GM19467 (cell line): ENCODE data around the gene NUP93.
"Not testable (repeated sequence)": the region's sequence is repeated elsewhere in the genome, so short reads cannot be mapped to it uniquely, and the experiment has no call there.

Source experiments
- ATAC-seq: cut with Tn5 transposase; IDR thresholded peaks from one replicate; pipeline ENCODE4 v1.9.1; 2021; ENCODE audit warnings: mild to moderate bottlenecking, moderate library complexity; ENCODE audit not compliant: unreplicated experiment

Gene NUP93

DNA sequence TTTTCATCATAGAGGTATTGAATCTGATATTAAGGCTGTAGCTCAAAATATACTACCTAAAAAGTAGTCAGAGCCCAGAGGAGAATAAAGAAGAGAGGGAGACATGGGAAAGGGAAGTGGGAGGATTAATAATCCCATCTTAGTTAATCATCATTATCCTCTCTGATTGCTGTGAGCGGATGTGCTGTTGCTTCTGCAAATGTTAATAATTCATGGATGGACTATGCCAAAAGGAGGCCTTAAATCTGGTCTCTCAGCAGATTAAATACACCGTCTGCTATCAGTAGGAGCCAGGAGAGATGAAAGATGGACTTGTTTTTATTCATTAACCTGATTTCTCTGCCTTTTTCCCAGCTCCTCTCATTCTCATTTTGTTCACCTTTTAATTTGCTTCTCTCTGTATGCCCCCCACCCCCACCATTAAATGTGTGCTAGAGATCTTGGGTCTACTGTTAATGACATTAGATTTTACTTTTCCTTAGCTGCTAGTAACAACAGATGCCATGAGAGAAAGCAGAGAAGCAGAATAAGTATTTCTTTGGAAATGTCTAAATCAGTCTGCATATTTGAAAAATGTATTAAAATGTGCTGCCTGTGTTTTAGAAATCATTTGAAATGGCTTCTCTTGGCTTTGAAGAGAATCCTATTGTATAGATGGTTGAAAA, 44.2 kb downstream of the NUP93 start:
- ATAC-seq, result no peak

DNA sequence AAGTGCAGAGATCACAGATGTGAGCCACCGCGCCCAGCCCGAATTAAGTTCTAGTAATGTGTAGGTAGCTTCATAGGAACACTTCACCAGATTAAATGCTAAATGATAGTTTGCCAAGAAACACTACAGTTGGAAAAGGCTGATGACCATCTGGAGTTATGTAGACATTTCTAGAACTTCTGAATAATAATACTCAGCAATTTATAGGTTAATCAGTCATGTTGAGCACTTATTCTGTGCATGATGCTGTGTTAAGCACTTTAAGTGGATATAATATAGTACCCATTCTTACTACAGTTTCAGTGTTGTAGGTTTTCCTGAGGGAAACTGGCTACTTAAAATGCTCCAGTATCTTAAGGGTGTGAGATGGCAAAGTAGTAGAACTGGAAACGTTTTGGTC, 45.2 kb downstream of the NUP93 start:
- no peak for ATAC-seq

DNA sequence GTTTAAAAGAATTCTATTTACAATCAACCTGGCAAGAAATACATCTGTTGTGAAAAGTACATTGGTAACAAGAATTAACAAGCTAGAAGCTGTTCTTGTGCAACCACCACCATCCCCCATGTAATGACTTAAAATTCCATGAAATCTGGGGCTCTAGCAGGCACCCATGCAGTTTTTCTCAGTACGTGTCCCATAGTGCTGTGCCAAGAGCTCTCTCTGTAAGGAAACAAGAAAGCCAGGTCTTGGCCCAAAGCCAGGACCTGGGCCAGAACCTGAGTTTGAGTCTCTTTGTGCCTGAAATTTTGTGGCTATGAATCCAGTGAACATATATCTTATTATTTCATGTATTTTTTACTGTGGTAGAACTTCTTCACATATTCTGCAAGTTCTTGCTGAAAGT, 46.6 kb downstream of the NUP93 start:
- no peak for ATAC-seq

DNA sequence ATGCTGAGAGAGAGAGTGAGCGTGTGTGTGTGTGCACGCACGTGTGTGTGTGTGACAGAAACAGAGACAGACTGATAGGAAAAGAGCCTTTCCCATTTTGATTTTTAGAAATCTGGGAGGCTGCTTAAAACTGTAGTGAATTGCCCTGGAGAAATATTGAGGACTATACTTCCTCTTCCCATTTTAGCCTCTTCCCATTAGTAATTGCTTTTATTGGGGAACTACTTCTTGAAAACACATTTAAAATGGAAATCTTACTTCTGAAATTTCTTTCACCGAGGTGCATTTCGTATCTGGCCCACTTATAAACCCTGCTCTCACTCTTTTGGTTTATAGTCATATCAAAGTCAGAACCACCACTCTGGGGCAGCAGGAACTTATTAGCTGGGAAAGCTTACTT, 47.1 kb downstream of the NUP93 start:
- no peak for ATAC-seq

DNA sequence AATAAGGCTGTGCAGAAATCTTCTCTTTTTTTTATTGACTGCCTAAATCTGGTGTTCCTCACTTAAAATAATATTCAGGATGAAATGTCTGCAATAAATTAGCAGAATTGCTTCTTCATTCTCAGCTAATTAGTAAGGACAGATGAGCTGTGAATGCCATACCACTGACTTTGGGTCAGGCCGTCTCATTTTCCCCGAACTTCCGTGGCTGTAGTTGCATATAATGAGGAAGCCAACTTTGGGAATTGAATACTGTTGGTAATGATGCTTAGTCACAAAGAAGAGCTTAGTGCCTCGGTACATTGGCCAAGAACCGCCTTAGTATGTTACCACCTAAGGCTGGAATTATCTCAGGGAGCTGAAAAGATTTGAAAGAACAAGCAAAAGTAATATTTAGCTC, 47.6 kb downstream of the NUP93 start:
- ATAC-seq, result no peak

DNA sequence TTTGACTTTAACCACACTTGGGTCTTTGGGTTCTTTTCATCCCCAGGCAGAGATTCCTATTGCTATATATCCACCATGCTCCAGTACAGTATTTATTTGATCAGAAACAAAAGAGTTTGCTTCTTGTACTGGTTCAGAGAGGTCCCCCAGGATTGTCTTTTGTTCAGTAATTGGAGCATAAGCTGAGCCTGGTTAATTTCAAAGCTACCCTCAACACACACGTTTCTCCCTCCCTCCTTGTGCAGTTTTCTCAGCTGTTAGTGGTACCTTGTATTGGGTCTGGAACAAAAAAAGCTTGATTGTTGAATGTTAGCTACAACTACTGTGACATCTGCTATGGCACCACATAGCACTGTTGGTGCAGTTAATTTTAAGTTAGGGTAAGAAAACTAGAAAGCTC, 50.0 kb downstream of the NUP93 start:
- no peak for ATAC-seq

DNA sequence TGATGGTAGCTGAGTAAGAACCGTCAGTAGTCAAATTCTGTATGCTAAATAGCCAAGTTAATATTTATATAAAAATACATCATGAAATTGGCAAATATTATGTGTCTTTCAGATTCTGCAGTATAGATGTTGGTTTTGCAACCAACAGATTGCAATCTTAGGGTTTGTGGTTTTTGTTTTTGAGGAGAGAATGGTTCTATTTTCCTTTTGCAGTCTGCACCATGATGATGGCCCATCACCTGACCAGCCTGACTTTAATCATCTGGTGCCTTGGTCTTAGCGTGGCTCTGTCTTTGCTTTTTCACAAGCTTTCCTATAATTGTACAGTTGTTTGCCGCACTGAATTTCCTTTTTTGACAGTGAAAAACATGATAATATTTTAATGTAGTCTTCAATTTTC, 50.7 kb downstream of the NUP93 start:
- no peak for ATAC-seq

DNA sequence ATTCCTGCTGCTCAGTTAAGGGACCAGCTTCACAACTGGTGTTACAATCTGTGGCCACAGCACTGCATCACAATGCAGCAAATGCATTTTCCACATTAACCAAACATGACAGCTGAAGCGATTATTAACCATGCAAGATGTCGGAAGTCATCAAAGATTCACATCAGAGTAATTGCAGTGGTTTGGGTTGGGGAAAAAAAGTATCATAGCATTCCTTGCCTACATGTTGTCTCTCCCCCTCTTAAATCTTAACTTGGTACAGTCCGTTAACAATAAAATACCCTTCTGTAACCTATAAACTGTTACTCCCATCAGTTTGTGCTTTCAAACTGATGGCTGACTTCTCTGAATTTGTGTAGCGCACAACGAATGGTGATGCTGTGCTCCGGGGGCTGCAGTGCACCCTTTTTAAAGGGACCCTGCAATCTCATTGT, 51.6 kb downstream of the NUP93 start:
- ATAC-seq, result no peak

DNA sequence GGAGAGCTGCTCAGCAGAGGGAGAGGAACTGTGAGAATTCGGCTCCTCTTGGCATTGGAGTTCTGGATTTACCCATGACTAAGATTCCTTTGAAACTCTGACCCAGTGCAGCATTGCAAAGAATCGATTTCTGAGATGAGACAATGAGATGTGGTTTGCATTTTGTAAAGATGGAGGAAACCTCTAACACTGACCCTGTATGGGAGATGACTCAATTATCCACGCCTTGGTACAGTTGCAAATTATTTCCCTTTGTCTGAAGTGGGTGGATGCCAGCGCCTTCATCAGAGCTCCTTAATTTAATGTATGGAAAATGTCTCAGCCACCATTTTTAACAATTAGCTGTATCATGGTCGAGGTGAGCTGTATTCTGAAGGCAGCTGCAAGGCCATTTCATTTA, 53.4 kb downstream of the NUP93 start:
- ATAC-seq, result no peak

DNA sequence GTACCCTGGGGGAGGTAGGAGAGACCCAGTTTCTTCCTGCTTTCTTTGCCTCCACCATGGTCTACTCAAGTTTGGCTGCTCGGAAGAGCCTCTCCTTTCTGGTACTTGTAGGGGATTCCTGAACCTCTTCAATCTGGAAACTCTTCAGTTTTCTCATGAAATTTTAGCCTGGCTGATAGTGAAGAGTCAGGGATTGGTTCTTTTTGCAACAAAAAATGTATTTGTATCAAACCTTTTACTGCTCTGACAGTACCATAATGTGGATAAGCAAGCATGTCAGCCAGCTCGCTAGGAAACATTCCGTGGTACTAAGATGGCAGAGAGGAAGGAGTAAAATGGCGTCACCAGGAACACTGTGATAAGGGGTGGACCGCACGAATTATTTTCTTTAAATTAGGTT, 55.4 kb downstream of the NUP93 start:
- ATAC-seq, result no peak

DNA sequence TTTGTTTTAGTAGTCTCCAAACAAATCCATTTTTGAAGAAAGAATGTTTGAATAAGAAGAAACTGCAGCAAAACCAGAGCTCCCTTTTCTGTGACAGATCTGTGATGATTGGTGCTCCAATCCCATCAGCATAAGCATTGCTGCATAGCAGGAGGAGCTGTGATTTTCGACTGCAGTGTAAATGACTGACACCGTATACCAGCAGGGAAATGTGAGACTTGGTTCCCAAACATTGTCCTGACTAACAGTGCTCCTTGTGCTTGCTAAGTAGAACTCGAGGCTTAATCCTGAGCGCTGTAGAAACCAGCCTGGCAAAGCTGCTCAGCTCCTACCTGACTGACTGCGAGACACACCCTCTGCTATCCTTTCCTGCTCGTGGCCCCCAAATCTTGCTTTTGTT, 57.2 kb downstream of the NUP93 start:
- ATAC-seq, result no peak

DNA sequence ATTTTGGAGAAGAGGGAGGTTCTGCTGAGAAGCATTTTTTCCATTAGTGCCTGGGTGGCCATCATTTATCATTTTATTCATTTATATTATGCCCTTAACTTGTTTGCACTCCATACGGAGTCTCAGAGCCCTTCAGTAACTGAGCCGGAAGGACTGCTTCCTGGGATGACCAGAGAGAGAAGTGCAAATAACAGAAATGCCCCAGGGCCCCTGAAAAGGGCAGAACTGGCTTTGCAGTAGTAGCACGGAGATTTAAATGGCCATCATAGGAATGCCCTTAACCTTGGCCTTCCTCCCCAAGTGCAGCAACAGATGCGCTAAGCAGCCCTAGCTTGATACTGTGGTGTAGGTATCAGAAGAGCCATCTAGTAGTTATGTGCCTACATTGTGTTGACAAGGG, 58.5 kb downstream of the NUP93 start:
- no peak for ATAC-seq

DNA sequence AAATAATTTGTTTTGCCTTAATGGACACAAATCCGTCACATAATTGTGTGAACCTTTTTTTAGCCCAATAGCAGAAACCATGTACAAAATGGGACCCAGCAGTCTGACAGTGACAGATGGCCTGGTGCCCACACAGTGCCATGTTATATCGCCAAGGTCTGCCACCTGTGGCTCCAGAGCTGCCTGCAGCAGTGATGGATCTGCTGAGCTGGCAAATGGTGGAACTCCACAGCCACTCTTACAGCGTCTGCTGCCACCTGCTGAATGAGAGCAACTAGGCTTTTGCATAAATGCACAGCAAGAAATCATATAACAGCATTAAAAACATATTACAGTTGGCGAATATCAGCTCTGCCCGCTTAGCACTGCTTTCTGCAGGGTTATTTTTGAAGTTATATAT, 59.4 kb downstream of the NUP93 start:
- ATAC-seq, result no peak

DNA sequence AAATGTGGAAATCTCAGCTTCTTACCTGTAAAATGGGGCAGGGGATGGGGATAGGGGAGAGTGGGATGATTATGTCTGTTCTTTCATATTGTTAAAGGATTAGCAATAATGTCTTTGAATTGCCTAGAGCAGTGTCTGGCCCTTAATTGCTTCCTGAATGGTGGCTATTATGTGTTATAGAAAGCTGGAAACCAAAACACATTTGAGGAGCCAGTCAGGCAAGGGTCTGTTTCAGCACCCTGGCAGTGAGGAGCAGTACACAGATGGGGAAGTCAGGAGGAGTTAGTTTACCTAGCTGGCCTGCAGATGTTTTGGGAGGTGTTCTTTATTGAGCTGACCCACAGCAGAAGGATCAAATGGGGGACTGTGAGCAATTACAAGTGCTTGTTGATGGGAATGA, 63.0 kb downstream of the NUP93 start:
- no peak for ATAC-seq

DNA sequence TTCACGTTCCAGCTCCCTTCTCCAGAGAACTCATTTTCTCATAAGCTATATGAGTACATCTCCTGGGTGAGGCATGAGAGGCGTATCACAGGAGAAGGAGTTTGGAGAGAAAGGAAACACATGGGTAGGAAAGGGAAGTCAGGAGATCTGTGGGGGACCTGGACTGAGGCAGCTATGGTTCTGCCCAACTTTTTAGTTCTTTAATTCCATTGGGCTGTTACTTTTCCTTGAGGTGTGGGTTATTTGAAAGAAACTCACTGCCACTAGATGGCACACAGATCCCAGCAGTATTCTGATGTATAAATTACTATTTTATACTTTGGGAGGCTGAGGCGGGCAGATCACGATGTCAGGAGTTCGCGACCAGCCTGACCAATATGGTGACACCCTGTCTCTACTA, 63.6 kb downstream of the NUP93 start:
- ATAC-seq, result no peak

DNA sequence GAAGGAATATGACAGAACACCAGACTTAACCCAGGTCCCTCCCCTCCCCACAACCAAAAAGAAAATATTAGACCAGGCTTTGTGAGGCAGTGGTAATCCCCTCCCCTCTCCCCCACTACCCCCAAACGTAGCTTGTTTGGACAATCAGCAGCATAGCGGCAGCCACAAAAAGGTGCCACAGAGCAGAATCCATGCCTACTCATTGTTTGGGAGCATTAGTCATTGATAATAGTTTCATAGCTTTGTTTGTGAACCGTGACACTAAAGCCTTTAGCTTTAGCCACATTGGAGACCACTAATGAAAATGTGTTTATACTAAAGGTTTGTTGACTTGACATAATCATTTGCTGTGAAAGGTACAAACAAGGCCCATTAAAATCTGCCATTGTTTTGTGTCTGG, 65.1 kb downstream of the NUP93 start:
- ATAC-seq, result no peak

DNA sequence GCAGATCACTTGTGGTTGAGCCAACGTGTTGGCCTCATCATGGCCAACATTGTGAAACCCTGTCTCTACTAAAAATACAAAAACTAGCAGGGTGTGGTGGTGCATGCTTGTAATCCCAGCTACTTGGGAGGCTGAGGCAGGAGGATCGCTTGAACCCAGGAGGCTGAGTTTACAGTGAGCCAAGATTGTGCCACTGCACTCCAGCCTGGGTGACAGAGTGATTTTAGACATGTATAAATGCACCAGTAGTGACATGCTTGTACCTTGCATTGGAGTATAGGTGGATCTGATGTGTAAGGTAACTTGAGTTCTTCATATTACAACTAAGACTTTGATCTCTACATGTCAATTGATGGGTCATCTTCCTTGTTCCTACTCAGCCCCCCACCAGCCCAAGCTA, 67.1 kb downstream of the NUP93 start:
- ATAC-seq, result not testable (repeated sequence)

DNA sequence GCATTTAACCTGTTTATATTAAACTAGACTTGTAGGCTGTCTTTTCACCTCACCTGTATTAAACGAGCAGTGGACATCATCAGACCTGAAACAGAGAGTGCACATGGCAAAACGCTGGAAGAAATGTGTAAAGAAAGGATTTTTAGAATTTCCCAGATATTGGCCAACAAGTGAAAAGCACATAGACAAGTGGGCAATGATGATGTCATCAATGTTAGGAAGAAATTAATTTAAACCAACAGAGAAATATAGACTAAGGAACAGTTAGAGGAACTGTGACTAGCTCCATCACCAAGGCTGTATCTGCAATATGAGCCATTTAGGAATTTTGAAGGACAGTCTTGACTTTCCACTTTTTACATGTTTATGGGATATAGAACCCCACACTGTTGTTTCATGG, 67.9 kb downstream of the NUP93 start:
- ATAC-seq, result no peak

DNA sequence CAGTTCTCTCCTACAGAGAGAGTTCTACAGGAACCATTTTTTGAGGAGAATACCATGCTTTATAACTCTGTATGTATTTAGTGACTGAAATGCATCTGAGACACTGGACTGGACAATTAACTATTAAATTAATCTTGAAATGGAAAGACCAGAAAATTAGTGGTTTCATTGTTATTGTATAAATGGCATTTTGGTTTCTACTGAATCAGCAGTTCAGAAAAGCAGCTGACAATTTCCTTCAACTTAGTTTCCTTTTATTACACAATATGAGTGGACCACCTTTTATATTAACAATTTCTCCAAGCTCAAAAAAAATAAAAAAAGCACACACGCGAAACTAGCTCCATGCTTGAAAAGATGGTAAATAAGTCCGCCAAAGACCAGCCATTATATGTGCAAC, 69.0 kb downstream of the NUP93 start:
- ATAC-seq, result no peak

DNA sequence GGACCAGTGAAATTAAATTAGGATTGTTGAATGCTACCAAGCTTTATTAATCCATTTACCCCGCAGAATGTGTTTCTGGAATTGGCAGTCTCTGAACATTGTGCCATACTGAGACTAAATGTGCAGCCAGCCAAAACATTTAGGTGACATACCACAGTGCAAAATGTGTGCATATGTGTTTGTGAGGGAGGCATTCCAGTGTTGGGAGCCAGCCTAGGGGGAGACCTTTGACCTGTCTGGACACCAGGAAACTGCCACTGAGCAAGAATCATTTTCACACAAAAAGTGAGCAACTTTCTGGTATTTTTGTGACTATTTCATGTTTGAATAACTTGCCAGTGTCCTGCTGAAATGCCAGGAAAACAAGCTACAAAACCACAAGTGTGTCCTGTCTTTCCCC, 70.4 kb downstream of the NUP93 start:
- ATAC-seq, result no peak

DNA sequence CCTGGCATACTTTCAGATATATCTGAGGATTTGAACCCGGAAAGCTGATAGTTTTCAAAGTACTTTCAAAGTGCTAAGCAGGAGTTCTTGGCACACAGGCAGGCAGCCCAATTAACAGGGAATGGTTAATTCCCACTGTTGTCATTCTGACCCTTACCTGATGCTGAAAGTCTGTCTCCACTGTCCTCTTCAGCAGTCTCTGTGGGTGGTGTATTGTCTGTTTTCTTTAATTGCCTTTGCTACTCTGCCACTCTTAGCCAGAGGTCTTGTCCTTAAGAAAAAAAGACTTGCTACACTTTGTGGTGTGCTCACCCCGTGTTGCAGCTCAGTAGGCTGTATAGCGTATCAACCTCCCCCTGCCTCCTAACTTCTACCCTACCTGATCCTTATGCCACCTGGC, 71.8 kb downstream of the NUP93 start:
- ATAC-seq, result no peak

DNA sequence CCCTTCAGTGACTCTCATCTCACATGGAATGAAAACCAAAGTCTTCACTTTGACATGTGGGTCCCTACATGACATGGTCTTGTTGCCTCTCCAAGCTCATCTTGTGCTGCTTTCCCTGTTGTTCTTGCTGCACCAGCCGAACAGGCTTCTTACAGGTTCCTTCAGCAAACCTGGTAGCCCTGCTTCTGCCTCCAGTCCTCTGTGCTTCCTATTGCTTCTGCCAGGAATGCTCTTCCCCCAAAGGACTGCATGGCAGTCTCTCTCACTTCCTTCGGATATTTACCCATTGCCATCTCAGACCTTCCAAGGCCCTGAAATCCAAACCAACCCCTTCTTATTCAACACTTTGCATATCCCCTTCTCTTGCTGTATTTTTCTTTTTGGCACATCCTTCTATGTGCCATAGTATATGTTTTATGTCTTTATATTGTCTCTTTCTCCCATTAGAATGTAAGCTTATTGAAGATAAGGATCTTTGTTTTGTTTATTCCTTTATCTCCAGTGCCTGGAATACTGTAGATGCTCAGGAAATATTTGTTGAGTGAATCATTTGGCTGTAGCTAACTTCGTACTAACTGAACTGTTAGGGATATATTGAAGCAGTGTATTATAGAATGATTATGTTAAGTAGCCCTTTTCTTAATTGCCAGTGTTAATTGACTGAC, 77.2 kb downstream of the NUP93 start:
- ATAC-seq, result no peak

DNA sequence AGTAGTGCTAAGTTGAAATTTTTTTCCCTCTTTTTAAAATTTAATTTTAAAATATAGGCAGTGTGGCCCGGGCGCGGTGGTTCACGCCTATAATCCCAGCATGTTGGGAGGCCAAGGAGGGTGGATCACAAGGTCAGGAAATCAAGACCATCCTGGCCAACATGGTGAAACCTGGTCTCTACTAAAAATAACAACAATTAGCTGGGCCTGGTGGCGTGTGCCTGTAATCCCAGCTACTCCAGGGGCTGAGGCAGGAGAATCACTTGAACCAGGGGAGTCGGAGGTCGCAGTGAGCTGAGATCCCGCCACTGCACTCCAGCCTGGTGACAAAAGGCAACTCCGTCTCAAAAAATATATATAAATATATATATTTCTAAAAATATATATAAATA, 77.7 kb downstream of the NUP93 start:
- not testable (repeated sequence) for ATAC-seq
